M059J (cell line): ENCODE data around the gene FAM107B. TPM values are rescaled to one million over a fixed set of nuclear protein-coding genes. Genes with fewer than 3 reads are reported as not detected.
A peak's percentile ranks its signal among the peaks of the same experiment; 100 is the strongest.
"Not testable (repeated sequence)": the region's sequence is repeated elsewhere in the genome, so short reads cannot be mapped to it uniquely, and the experiment has no call there.

Experiments used
- DNase-seq: peaks from one replicate; pipeline ENCODE4 v3.0.0-alpha.2; 2012; ENCODE audit warnings: low read depth
- total RNA-seq: library from RNA; depleted of rRNA; stranded (reverse); fragments of >200 nt; shearing (Covaris generic); gene quantifications from 2 replicates; pipeline ENCODE4 v1.2.3, GENCODE V29; 2014

Gene FAM107B
- total RNA-seq, 1 experiment from 2014 or later: 18.4 TPM

- peak; percentile 56 for DNase-seq
Measured at GRCh38 chr10:14601872-14602725, 172.6 kb downstream of the FAM107B start.

DNA sequence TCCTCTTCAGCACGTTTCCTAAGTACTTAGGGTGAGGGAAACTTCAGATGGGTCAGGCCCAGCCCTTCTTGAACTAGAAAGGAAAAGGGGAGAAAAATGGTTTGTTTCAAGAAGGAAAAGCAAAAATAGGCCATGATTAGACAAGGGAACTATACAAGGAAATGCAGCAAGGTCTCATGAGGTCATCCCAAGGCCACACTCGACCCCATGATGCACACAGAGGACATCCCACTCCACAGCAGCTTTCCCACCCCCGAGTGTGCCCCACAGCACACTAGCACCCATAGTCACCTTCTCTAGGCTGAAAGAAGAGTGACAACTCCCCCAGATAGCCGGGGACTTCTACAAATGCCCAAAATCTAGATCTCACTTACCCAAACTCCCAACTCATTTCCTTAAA is 173.4 kb downstream of the FAM107B start:
- no peak for DNase-seq

DNA sequence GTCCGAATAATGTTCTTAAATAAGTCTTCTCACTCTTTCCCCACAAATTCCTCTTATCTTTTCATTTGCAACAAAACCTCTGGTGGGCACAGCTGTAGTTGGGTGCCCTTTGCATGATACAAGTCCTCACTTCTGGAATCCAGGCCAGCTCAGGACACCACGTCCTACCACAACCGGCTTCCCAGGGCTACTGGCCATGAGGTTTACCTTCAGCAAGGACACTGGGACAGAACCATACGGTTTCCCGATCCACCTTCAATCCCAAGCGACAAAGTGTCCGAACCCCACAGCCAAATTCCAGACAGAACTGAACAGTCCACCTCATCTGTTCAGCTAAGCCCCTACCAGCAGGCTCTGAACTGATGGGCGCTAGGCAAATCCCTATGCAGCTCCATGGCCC is 174.6 kb downstream of the FAM107B start:
- DNase-seq: no peak

DNA sequence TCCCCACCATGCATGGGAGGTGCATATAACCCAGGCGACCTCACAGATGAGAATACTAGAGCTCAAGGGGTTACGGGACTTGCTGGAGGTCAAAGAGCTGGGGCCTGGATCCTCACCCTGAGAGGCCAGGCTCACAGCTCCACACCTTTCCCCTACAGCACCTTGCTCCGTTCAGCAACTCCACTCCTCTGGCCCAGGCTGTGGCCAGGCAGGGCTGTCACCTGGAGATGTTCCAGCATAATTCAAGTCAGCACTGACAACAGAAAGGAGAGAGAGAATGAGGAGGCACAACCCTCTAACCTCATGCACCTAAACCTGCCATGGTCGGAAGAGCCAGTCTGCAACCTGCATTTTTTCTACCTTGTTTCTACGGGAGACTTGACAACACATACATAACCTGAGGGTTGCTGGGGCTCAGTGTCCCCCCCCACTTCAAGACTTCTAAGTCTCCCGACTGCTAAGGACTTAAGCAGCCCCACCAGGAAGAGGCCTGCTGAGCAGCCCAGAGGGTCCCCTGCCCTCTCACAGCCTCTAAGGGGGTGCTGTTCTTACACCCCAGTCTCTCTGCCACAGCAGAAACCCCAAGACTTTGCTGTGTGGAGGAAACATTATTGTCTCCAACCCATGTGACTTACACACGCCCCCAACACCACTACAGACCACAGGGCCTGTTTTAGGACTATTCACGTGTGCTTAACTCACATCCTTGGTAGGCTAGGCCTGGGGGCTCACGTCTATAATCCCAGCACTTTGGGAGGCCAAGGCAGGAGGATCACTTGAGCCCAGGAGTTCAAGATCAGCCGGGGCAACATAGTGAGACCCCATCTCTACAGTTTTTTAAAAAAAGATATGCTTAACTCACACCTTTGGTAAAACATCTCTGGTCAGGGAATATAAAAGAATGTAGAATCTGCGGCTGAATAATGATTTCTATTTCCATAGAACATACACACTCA is 175.6 kb downstream of the FAM107B start:
- DNase-seq: no peak

- DNase-seq: no peak
Measured at GRCh38 chr10:14595526-14596182, 179.0 kb downstream of the FAM107B start.

DNA sequence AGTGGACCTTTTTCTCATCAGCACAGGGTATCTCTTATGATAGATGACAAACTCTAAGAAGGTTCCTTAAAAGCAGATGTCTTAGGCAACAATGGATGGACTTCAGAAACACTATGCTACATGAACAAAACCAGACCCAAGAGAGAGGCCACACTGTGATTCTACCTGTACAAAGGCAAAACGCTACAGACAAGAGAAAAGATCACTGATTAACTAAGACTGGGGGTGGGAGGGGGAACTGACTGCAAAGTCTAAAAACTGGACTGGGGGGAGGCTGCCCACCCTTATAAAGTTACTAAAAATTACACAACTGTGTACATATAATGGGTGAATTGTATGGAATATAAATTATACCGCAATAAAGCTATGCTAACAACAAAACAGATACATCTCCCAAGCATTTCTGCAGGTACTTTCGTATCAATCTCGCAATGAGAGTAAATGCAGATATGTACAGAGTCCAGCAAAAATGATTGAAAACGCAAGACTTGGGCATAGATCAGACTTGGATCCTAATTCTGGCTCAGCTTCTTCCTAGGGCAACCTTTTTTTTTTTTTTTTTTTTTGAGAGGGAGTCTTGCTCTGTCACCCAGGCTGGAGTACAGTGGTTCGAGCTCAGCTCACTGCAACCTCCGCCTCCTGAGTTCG is 179.7 kb downstream of the FAM107B start:
- no peak for DNase-seq

DNA sequence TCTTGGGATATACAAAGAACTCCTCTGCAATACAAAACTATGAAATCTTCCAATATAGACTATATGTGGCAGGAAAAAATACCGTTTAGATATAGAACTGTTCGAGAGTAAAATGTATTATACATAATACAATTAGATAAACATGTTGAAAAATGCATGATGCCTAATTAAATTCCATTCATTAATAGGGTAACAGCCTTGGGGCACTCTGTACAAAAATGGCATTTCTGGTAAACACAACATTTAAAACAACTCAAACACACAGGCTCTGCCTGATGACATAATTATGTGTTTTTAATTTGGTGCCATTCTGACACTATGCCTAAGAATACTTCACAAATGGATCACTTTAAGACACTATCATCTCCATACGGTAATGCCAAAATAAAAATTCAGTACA is 180.9 kb downstream of the FAM107B start:
- DNase-seq: no peak

DNA sequence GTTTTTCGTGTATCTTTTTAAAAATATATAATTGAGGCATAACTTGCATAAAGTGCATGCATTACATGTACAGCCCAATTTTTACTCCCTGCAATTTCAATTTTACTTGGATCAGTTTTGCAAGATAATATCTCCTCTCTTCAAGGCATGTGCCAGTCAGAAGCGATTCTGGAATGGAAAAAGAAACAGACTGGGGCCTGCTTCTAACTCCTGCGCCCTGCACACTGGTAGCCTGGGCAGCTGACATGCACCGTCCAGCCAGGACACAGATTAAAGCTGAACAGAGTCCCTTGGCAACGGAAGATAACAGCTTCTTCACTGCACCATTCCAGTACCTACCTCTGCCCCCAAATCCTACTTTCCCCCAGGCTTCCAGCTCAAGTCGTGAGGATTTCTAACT is 182.1 kb downstream of the FAM107B start:
- no peak for DNase-seq

GRCh38 chr10:14592026-14592425 is 182.7 kb downstream of the FAM107B start:
- DNase-seq: no peak

DNA sequence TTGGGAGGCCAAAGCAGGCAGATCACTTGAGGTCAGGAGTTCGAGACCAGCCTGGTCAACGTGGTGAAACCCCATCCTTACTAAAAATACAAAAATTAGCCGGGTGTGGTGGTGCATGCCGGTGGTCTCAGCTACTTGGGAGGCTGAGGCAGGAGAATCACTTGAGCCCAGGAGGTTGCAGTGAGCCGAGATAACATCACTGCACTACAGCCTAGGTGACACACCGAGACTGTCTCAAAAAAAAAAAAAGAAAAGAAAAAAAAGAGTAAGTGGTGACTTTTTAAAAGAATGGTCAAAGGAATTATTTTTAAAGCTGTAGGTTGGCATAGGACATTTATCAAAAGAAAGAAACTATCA is 185.8 kb downstream of the FAM107B start:
- DNase-seq: not testable (repeated sequence)

- peak; percentile 93 for DNase-seq
Measured at GRCh38 chr10:14588084-14588937, 186.4 kb downstream of the FAM107B start.

DNA sequence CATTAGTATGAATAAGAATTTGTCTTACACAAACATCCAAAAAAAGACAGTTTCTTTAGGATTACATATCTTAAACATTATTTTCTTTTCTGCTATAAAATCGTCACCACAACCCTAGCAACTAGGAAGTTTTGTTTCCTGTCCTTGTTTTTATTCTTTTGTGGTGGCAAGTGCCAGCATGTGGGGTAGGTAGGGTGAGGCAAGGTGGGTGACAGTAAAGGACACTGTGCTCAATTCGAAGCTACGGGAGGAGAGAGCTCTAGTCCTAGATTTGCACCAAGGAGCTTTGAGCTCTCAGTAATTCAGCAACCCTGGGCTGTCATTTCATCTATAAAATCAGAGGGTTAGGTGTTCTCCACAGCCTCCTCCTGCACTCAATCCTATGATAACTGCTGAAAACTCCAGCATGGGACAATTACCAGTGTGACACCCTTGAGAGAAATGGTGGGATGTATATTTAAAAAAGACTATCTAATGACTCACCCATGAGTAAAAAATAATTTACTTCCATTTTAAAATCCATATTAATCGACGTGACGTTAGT is 187.1 kb downstream of the FAM107B start:
- DNase-seq: no peak

- no peak for DNase-seq
Measured at GRCh38 chr10:14586901-14587300, 187.8 kb downstream of the FAM107B start.

- peak; percentile 57 for DNase-seq
Measured at GRCh38 chr10:14585287-14586193, 189.2 kb downstream of the FAM107B start.

- no peak for DNase-seq
Measured at GRCh38 chr10:14584661-14585060, 190.0 kb downstream of the FAM107B start.

GRCh38 chr10:14583967-14584366 is 190.7 kb downstream of the FAM107B start:
- DNase-seq: no peak

GRCh38 chr10:14583252-14583651 is 191.4 kb downstream of the FAM107B start:
- no peak for DNase-seq

DNA sequence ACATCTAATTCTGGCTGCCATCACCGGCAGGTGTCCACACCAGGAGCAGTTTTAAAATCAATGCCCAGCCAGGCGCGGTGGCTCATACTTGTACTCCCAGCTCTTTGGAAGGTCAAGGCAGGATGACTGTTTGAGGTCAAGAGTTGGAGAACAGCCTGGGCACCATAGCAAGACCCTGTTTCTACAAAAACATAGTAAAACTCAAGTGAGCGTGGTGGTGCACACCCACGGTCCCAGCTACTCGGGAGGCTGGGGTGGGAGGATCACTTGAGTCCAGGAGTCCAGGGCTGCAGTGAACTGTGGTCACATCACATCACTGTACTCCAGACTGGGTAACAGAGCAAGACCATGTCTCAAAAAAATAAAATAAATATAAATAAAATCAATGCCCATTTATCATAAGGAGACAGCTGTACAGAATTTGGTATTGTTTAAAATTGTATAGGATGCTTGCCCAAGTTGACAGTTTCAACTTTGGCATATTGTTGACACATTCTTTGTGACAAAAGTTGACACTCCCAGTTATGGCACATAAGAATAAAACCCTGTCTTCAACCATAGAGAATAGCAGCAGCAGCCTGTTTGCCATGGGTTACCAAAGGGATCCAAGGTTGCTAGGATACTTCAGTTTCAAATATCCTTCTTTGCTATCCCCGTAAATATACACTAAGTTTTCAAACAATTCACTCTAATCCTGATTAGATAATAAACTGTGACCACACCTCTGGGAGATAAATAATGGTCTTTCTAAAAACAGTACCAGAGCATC is 193.0 kb downstream of the FAM107B start:
- no peak for DNase-seq
